ENCODE results near the gene SYT8.

SYT8 gene

GRCh38 chr11:1839924-1840779, 5.4 kb downstream of the SYT8 start:
- H3F3A ChIP-seq (ENCODE audit: control insufficient read depth, insufficient read depth): 0 out of 2 replicates have a peak, but pooled peaks cover 2% of the 10 kb centered on the region
- no peak for TF ChIP-seq EZH2phosphoT487 (IDR thresholded peaks at IDR 0.05; ENCODE audit: borderline replicate concordance, low read length)
- TF ChIP-seq, protein P1, sequence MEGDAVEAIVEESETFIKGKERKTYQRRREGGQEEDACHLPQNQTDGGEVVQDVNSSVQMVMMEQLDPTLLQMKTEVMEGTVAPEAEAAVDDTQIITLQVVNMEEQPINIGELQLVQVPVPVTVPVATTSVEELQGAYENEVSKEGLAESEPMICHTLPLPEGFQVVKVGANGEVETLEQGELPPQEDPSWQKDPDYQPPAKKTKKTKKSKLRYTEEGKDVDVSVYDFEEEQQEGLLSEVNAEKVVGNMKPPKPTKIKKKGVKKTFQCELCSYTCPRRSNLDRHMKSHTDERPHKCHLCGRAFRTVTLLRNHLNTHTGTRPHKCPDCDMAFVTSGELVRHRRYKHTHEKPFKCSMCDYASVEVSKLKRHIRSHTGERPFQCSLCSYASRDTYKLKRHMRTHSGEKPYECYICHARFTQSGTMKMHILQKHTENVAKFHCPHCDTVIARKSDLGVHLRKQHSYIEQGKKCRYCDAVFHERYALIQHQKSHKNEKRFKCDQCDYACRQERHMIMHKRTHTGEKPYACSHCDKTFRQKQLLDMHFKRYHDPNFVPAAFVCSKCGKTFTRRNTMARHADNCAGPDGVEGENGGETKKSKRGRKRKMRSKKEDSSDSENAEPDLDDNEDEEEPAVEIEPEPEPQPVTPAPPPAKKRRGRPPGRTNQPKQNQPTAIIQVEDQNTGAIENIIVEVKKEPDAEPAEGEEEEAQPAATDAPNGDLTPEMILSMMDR (IDR thresholded peaks at IDR 0.05; ENCODE audit: low read depth, low read length, poor library complexity, severe bottlenecking): no peak
- no peaks in the 10 kb centered on the region for H3K79me2 ChIP-seq (ENCODE audit: control insufficient read depth, low read length)
- H3K27me3 ChIP-seq (ENCODE audit: control insufficient read depth, low read length): peaks cover 7% of the 10 kb centered on the region; the same call in 1 of the 2 replicates
- H3K36me3 ChIP-seq (ENCODE audit: control insufficient read depth, low read length): no peaks in the 10 kb centered on the region
- no peaks in the 10 kb centered on the region for H4K20me1 ChIP-seq (ENCODE audit: control insufficient read depth, insufficient read depth, low read depth, low read length)
- H3K4me3 ChIP-seq (ENCODE audit: low read length): peak overlapping the region; percentile 51
- peak overlapping the region; percentile 23; the same call in 1 of the 2 replicates for H3K27ac ChIP-seq (ENCODE audit: low read depth, low read length)
- H3K9me3 ChIP-seq (ENCODE audit: control insufficient read depth, insufficient read depth, low read length): no peaks in the 10 kb centered on the region
- H3K4me2 ChIP-seq (ENCODE audit: low read length): peak overlapping the region; percentile 53
- peaks cover 45% of the 10 kb centered on the region for H3K4me1 ChIP-seq (ENCODE audit: control insufficient read depth, low read length)
- H3K9me2 ChIP-seq (replicated peaks; ENCODE audit: control insufficient read depth, low read length): no peaks in the 10 kb centered on the region

- no peaks in the 10 kb centered on the region for H3K36me3 ChIP-seq (ENCODE audit: control insufficient read depth, low read length)
- H3K4me1 ChIP-seq (ENCODE audit: control insufficient read depth, low read length): peaks cover 50% of the 10 kb centered on the region
- no peak overlapping the region for H3K4me3 ChIP-seq (ENCODE audit: low read length)
- TF ChIP-seq, protein P1 (IDR thresholded peaks at IDR 0.05; ENCODE audit: low read depth, low read length, poor library complexity, severe bottlenecking): no peak
- no peak for TF ChIP-seq EZH2phosphoT487 (IDR thresholded peaks at IDR 0.05; ENCODE audit: borderline replicate concordance, low read length)
- H3K4me2 ChIP-seq (ENCODE audit: low read length): no peak overlapping the region
- H3K27me3 ChIP-seq (ENCODE audit: control insufficient read depth, low read length): peaks cover 9% of the 10 kb centered on the region; the same call in 1 of the 2 replicates
- no peaks in the 10 kb centered on the region for H4K20me1 ChIP-seq (ENCODE audit: control insufficient read depth, insufficient read depth, low read depth, low read length)
- no peaks in the 10 kb centered on the region for H3K9me2 ChIP-seq (replicated peaks; ENCODE audit: control insufficient read depth, low read length)
- H3K79me2 ChIP-seq (ENCODE audit: control insufficient read depth, low read length): no peaks in the 10 kb centered on the region
- H3K27ac ChIP-seq (ENCODE audit: low read depth, low read length): no peak overlapping the region
- H3F3A ChIP-seq (ENCODE audit: control insufficient read depth, insufficient read depth): 0 out of 2 replicates have a peak, but pooled peaks cover 2% of the 10 kb centered on the region
- H3K9me3 ChIP-seq (ENCODE audit: control insufficient read depth, insufficient read depth, low read length): no peaks in the 10 kb centered on the region
Observed at GRCh38 chr11:1840780-1841480, 6.1 kb downstream of the SYT8 start.

DNA sequence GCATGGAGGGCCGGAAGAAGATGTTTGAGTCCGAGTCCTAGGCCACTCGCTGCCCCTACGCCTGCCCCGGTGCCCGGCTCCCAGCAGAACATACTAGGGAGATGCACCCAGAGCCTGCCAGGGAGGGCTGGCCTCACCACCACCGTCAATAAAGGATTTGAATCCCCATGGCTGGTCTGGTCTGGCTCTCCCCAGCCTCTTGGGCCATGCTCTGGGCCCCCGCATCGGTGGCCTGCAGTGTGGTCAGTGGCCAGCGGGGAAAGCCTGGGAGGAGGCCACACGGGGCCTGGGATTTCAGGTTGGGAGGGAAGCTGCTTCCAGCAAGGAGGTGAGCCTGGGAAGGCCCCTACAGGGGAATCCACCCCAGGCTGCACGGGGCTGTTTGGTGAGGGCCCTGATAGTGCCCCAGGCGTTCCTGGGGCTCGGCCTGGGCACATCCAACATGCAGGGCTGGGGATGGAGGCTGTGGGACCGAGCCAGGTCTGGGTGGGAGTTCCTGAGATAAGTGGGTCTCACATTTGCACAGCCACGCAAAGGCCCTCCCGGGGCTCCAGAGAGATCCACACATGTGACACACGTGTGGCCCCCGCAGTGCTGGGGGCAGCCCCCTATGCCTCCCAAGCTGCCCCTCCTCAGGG, 6.8 kb downstream of the SYT8 start:
- H4K20me1 ChIP-seq (ENCODE audit: control insufficient read depth, insufficient read depth, low read depth, low read length): no peaks in the 10 kb centered on the region
- no peaks in the 10 kb centered on the region for H3K36me3 ChIP-seq (ENCODE audit: control insufficient read depth, low read length)
- 0 out of 2 replicates have a peak, but pooled peaks cover 2% of the 10 kb centered on the region for H3F3A ChIP-seq (ENCODE audit: control insufficient read depth, insufficient read depth)
- no peak overlapping the region for H3K4me2 ChIP-seq (ENCODE audit: low read length)
- no peak overlapping the region for H3K27ac ChIP-seq (ENCODE audit: low read depth, low read length)
- TF ChIP-seq, protein P1 (IDR thresholded peaks at IDR 0.05; ENCODE audit: low read depth, low read length, poor library complexity, severe bottlenecking): no peak
- no peak for TF ChIP-seq EZH2phosphoT487 (IDR thresholded peaks at IDR 0.05; ENCODE audit: borderline replicate concordance, low read length)
- H3K4me1 ChIP-seq (ENCODE audit: control insufficient read depth, low read length): peaks cover 50% of the 10 kb centered on the region
- H3K79me2 ChIP-seq (ENCODE audit: control insufficient read depth, low read length): no peaks in the 10 kb centered on the region
- H3K4me3 ChIP-seq (ENCODE audit: low read length): no peak overlapping the region
- H3K9me3 ChIP-seq (ENCODE audit: control insufficient read depth, insufficient read depth, low read length): no peaks in the 10 kb centered on the region
- H3K27me3 ChIP-seq (ENCODE audit: control insufficient read depth, low read length): peaks cover 9% of the 10 kb centered on the region; the same call in 1 of the 2 replicates
- H3K9me2 ChIP-seq (replicated peaks; ENCODE audit: control insufficient read depth, low read length): no peaks in the 10 kb centered on the region

All from DOHH2 (cell line).